Measurements from ENCODE around the gene HRH3.

Gene HRH3

DNA sequence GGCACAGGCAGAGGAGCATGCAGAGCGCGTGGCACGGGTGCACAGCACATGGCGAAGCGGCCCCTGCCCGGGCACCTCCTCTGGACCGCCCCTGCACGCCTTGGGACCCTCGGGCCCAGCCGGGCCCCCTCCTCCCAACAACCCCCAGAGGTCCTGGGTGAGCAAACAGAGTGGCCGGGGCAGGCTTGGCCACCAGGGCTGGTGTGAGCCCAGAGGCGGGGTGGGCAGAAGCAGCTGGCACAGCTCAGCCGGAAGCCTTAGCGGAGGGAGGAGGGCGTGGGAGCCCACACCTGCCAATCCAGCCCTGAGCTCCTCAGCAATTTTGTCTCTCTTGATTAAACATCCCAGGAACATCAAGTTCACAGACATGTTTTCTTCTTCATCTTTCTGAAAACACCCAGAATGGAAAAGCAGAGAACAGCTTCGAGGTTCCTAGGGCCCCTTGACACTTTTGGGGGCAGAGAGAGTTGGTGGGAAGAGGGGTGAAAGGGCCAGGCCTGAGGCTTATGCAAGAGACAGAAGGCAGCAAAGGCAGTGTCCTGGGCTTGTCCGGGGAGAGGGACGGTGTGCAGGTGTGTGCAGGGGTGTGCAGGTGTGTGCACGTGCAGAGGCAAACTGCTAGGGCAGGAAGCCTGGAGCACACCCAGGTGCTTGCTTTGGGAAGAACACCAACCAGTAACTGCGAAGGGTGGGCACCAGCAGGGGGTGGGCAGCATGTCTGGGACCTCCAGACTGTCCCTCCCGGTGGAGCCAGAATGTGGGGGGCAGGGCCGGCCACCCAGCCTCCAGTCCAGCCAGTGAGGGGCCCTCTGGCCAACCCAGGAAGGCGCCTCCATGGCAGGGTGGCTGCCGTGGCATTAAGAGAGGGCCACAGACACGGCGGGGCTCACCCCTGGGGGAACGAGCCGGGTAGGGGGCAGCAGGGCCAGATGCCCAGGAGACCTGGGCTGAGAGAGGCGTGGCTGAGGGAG is 4.8 kb downstream of the HRH3 start:
- DNase-seq (ENCODE audit: low spot score): no peak

DNA sequence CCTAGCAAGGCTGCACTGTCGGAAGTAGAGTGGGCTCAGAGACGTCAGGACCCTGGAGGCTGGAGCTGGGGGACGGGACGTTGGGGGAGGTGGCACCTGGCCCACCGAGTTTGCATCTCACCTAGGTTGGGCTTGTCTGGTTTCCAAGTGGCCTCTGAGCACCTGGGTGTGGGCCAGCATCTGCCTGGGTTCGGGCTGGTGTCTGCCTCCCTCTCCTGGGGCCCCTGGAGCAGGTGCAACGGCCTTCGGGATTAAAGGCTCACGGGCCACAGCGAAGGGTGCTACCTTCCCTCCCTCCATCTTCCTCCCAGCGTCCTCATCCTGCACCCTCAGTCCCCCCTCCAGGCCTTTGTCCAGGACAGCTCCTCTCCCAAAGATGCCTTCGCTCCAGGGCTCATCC is 6.0 kb downstream of the HRH3 start:
- DNase-seq (ENCODE audit: low spot score): no peak

DNA sequence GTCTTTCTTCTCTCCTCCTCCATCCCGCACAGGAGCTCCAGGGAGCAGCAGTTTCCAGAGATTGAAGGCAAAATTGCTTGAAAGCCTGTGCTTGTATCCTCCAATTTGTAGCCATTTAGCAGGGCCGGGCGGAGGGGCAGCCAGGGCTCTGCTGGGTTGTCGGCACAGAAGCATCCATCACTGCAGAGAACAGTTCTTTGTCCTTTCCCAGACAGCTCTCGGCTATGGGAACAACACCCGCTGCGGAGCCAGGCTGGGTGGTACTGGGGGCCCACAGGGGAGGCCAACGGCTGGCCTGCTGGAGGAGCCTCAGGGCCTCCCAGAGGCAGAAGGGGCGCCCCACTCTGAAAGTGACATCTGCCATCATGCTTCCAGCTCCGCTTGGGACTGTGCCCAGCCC is 7.8 kb downstream of the HRH3 start:
- no peak for DNase-seq (ENCODE audit: low spot score)

DNA sequence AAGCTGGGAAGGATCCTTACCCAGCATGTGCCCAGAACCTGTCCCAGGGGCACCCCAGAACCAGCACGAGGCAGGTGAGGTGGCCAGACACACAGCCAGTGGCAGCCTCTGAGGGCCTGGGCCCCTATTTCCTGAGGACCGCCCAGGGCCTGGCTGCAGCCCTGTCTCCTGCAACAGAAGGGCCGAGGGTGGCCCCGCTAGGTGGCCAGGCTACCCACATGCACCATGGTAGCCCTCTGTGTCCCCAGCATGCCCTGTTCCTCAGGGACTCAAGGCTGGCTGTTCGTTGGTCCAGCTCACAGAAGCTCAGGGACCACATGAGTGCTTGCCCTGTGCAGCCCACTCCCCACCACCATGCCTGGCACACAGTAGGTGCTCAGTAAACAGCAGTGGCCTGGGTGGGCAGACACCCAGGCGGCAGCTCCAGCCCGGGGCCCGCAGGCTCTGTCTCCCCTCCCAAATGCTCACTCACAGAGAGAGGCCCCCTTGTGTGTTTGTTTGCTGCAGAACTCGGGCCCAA is 8.2 kb downstream of the HRH3 start:
- no peak for DNase-seq (ENCODE audit: low spot score)

DNA sequence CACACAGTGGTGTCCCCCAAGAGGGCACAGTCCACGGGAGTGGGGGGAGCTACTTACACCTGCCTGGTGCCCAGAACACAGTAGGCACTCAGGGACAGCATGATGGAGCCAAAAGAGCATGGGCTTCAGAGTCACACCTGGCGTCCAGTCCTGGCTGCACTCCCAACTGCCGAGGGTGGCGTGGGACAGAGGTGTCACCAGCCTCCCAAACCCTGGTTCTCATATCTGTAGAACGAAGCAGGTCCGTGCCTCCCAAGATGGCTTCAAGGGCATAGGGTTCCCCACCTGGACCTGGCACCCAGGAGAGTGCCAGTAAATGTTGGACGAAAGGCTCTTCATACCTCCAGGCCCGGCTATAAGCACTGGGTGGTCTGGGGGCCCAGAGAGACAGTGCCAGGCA is 8.9 kb downstream of the HRH3 start:
- DNase-seq (ENCODE audit: low spot score): no peak

DNA sequence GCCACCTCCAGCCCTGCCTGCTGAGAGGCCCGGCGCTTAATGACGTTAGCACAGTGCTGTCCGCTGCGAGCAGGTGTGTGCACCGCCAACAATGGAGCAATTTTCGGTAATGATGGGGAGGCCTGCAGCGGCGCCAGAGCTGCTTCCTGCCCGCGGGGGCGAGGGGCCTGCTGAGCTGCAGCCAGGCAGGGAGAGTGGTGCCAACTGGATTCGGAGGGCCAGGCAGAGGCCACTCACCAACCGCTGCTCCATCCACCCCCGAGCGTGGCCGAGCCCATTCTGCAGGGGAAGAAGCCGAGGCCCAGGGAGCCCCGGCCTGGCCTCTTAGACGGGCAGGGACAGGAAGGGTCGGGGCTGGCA is 9.6 kb downstream of the HRH3 start:
- DNase-seq (ENCODE audit: low spot score): no peak

DNA sequence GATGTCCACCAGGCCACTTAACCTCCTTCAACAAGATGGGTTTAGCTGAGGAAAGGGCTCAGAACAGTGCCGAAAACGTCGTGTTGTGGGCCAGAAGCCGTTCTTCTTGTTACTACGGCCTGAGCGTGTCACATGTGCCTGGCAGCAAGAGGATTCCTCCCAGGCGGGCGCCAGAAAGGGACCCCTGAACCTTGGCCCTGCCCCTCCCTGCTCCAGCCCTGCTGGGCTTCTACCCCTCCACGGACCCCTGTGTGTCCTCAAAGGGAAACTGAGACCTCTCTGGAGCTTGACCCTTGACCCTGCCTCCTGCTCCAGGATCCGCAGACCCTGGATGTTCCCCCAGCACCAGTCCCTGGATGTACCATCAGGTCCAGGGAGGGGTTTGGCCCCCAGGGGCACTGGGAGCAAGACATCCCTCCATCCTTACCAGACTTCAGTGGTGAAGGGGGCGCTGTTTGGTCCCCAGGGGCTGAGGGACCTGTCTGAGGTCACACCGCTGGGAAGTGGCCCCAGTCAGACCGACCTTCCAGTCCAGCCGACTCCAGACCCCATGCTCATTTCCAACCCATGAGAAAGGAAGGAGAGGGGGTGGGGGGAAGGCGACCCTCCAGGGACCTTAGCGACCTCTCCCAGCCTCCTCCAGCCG is 10.1 kb downstream of the HRH3 start:
- no peak for DNase-seq (ENCODE audit: low spot score)

DNA sequence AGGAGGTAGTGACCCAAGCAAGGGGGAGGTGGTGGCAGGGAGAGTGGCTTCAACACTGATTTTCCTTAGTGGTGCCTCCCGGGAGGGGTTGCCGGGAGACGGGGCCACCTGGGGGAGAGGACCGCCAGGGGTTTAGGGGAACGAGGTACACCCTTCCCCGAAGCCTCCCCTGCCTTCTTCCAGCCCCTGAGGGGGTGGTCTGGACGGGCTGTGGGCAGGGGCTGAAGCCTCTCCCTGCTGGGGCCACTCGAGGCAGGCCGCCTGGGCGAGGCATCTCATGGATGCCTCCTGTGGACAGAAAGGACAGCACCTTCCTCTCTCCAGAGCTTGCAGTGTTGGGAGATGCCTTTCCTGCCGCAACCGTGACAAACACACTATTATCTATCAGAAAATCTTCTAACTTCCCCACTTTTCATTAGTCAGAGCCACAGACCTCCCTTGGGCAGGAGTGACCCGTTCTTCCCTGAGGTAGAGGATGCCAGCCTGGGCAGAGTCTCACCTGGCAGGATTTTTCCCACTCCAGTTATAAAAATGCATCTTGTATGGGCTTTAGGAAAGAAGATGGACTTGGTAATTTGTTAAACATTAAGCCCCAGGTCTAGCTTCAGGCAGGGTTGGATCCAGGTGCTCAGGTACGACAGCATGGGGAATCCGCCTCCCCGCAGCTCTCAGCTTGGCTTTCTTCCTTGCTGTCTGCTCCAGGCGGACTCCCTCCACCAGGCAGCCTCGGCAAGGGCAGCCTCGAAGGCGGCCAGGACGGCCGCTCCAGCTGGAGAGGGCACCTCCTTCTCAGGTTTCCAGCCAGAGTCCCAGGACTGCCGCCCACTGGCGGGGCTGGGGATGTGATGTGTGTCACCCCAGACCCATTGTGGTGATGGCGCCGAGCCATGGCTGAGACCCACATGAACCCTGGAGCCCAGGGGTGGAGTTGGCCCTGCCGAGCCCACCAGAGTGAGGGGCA is 11.0 kb downstream of the HRH3 start:
- no peak for DNase-seq (ENCODE audit: low spot score)

DNA sequence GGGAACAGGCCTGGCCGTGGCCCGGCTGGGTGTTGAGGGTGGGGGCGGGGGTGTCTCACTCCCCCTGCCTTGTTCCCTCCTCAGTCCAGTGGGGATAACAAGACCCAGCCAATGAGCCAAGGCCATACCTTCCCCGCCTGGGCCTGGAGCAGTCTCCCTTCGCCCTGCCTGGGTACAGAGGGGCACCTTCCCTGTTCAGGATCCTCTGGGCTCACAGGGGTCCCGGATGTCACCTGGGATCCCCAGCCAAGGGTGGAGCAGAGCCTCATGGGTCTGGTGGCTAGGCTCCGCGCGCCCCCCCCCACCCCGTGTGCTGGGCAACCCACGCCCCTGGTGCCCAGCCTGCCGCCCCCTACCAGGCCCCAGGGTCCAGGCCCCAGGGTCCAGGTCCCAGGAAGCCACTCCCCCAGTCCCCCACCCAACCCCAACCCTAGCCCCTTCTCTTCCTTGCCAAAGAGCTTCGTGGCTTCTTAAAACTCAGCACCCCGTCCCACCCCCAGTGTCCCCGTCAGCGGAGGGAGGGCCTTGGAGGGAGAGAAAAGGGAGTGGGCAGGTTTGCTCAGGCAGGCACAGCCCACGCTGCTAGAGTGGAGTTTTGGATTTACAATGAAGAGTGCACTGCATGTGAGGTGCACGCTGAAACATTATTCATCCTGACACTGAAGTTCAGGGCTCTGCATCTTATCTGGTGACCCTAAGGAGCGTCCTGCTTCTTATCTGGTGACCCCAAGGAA is 11.8 kb downstream of the HRH3 start:
- no peak for DNase-seq (ENCODE audit: low spot score)

DNA sequence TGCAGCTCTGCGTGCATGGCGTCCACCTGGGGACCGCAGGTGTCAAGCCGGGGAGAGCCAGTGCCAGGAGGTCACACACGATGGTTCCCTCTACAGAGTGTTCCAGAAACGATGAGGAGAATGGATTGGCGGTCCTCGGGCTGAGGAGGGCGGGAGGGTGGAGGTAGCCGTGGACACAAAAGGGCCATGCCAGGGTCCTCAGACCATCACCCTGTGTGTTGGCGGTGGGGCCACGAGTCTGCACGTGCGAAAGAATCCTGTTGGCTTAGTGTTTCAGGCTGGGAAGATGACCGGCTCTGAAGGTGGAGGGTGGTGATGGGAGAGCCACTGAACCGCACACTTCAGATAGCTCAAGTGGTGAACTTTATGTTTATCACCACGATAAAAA is 13.7 kb downstream of the HRH3 start:
- no peak for DNase-seq (ENCODE audit: low spot score)

DNA sequence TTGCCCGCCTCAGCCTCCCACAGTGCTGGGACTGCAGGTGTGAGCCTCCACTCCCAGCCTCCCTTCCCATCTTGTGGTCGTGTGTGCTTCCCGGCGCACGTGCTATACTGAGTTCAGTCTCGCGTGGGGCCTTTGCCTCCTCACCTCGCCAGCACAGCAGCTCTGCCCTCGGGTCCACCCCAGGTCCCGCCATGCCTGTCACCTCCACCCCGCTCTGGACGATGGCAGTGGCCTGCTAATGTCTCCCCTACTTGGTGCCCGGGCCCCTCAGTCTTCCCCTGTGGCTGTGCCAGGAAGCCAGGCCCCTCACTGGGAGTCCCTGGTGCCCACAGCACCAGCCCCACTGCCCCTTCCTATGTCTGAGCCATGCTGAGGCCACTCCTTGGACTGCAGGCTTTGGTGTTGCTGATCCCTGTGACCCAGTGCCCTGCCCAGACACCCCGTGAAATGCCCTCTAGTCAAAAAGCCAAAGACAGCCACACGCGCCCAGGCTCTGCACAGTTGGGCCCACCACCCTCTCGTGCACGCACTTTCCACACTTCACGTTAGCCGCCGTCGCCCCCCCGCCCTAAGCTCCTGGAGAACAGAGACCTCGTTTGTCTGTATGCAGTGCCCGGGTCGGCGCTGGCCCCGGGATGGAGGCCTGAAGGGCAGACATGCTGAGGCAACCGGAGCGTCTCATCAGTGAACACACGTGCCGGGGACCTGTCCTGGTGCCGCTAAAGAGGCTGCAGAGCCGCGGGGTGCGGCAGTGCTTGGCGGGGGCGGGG is 14.3 kb downstream of the HRH3 start:
- DNase-seq (ENCODE audit: low spot score): no peak

DNA sequence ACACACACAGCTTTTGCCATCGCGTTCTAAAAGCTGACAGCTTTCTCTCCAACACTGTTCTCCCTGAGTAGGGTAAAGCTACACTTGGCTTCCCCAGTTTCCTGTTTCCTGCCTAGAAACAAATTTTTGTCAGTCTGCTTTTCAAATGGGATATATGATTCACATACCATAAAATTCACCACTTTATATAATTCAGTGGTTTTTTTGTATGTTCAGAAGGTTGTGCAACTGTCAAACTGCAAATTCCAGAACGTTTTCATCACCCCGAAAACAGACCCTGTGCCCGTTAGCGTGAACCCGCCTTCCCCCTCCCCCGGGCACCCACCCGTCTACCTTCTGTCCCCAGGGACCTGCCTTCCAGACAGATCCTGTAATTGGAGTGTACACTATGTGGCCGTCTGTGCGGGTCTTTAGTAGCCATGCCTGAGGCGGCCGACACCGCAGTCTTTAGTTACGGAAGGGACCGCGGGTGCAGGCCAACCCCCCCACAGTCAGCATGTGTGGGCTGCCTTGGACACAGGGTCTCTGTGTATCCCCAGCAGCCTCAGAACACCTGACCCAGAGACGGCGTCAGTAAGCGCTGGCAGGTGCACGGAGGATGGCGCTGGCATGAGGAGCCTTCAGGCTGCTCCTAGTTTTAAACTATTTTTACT is 16.6 kb downstream of the HRH3 start:
- DNase-seq (ENCODE audit: low spot score): no peak

DNA sequence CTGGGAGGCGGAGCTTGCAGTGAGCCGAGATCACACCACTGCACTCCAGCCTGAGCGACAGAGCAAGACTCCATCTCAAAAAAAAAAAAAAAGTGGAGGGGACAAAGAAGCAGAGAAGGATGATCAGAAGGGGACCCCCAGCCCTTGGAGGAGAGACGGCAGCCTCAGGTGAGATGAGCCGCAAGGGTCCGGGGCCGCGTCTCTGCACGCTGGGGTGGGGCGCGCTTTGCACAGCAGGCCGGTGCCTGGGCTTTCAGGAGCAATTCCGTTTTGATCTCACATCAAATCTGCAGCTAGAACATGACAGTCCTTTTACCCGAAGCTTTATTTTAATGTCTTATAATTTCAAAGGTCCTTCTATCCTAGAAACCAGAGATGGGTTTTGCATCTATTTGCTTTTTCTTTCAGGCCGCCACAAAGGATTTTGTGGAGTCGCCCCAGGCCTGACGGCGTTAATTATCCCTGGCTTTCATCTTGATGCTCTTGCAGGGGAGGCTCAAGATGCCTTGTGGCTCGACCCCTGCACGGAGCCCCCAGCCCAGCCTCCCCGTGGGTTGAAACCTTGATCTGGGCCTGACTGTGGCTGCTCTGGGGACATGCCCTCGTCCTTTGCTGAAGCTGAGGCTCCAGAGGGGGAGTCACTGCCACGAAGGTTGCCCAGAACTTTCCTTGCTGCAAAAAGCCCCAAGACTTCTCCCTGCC is 17.3 kb downstream of the HRH3 start:
- DNase-seq (ENCODE audit: low spot score): no peak

DNA sequence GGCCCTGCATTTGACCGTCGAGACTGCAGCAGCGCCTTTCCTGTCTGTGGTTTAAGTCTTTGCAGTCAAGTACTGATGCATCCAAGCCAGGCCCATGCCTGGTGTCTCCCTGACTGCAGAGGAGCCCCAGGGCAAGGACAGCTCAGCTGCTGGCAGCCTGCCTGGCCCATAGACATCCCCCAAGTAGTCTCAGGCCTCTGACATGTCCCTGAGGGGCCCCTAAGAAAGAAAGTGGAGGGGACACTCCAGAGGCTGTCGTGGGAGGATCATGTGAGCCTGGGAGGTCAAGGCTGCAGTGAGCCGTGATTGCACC is 18.0 kb downstream of the HRH3 start:
- no peak for DNase-seq (ENCODE audit: low spot score)

DNA sequence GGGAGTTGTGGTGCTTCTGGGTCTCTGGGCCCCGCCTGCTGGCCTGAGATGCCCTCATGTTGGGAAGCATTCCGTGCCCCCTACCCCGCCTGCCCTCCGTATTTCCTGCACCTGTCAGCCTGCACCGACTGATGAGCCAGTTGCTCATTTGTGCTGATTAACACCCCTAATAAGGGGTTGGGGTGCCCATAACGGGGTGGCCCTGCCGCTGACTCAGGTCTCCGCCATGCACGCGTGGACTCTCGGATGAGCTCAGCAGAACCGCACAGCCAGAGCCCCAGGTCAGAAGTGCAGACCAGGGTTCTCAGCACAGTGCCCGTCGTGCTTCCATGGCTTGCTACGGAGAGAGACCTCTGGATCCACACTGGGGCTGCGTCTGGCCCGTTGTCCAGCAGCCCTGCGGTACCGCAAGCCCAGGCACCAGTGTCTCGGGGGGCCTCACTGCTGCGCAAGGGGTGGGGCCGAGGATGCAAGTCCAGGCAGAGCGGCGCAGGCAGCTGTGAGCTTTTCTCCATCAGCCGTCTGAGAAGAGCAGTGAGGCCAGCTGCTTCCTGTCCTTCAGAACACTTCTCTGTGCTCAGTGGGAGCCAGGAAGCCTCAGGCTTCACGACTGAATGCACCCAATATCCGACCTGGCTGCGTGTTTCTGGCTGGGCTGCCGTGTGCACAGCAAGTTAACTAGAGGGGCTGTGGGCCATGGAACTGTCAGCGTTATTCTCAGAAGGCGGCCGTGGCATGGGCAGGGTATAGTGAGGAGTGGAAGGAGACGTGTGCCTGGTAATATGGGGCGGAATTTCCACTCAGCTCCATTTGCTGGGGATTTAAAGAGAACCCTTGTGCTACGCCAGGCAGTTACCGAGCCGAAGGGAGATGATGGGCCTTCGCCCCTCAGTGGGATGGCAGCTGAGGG is 18.6 kb downstream of the HRH3 start:
- DNase-seq (ENCODE audit: low spot score): peak; percentile 82

DNA sequence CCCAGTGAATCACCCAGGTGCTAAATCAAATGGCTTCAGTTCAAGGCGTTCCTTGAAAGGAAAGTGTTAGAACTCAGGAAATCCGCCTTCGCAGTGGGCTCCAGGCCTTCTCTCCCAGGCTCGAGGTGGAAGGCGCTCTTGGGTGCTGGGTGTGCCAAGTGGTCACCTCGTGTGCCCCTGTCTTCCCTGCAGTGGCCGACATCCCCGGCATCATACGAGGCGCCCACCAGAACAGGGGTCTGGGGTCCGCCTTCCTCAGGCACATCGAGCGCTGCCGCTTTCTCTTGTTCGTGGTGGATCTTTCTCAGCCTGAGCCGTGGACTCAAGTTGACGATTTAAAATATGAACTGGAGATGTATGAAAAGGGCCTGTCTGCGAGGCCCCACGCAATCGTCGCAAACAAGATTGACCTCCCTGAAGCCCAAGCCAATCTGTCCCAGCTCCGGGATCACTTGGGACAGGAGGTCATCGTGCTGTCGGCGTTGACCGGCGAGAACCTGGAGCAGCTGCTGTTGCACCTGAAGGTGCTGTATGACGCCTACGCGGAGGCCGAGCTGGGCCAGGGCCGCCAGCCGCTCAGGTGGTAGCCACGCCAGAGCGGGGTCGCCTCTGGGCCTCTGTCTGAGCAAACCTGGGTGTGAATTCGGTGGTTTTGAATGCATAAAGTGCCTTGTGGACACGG is 19.4 kb downstream of the HRH3 start:
- no peak for DNase-seq (ENCODE audit: low spot score)

DNA sequence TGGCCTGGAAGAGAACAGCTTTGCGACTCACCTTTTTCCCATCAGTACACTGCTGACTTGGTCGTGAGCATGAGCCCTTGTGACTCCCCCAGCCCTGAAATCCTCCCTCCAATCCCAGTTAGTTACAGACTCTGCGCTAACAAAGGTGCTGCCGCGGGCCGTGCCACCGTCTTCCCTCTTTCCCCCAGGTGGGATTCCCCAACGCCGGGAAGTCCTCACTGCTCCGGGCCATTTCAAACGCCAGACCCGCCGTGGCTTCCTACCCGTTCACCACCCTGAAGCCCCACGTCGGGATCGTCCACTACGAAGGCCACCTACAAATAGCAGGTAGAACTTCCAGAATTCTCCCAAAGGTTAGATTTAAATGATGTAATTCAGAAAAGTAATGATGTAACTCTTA is 21.1 kb downstream of the HRH3 start:
- no peak for DNase-seq (ENCODE audit: low spot score)

DNA sequence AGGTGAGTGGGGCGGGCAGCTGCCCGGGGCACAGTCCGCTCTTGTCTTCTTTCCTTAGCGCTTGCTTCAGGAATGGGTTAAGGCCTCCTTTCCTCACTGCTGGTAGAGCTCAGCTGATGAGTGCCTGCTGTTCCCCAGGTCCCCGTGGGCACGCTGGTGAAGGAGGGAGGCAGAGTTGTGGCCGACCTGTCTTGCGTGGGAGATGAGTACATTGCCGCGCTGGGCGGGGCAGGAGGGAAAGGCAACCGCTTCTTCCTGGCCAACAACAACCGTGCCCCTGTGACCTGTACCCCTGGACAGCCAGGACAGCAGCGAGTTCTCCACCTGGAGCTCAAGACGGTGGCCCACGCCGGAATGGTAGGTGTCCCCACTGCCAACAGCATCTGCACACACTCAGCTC is 21.6 kb downstream of the HRH3 start:
- DNase-seq (ENCODE audit: low spot score): no peak
